ENCODE measurements around the gene PRR36. TPM values are rescaled to one million over a fixed set of nuclear protein-coding genes. Genes with fewer than 3 reads are reported as not detected.

The PRR36 gene
- total and polyA plus RNA-seq, 7 donors, result under 0.01 to 0.23 TPM; not detected in 5

- H3K9me3 ChIP-seq, result no peaks in the 10 kb centered on the region
- H3K4me1 ChIP-seq, result peaks cover 0 to 45% (median 43%) of the 10 kb centered on the region in 4 donors
- 92% methylated on average over 11 of the region's 11 CpGs for WGBS, 2 donors
- H3K4me3 ChIP-seq, result no peak overlapping the region
- peaks cover 29 to 59% (median 42%) of the 10 kb centered on the region in 4 donors for H3K36me3 ChIP-seq
- no peak for DNase-seq
- H3K27ac ChIP-seq, result no peak overlapping the region
- intact Hi-C loops (cut with DNase I), result no loop called here
- TF ChIP-seq POLR2A (IDR thresholded peaks at IDR 0.05) (no peak), POLR2AphosphoS5 (IDR thresholded peaks at IDR 0.05) (no peak), CTCF (IDR thresholded peaks at IDR 0.05) (no peak), EP300 (IDR thresholded peaks at IDR 0.05) (no peak)
- H3K27me3 ChIP-seq, result no peaks in the 10 kb centered on the region
These were observed 33.4 kb upstream of the PRR36 start for GRCh38 chr19:7907544-7907943.

- WGBS, 2 donors, result 94 to 96% methylated on average over 19 of the region's 19 CpGs
- Histone ChIP-seq H3K4me3 (no peak overlapping the region), H3K27me3 (no peaks in the 10 kb centered on the region), H3K4me1 (peaks cover 0 to 47% (median 44%) of the 10 kb centered on the region in 4 donors), H3K27ac (no peak overlapping the region), H3K36me3 (peaks cover 25 to 55% (median 38%) of the 10 kb centered on the region in 4 donors), H3K9me3 (no peaks in the 10 kb centered on the region)
- TF ChIP-seq EP300 (IDR thresholded peaks at IDR 0.05) (no peak), POLR2A (IDR thresholded peaks at IDR 0.05) (no peak), CTCF (IDR thresholded peaks at IDR 0.05) (no peak), POLR2AphosphoS5 (IDR thresholded peaks at IDR 0.05) (no peak)
- no peak for DNase-seq
- intact Hi-C loops (cut with DNase I), result no loop called here
These were observed 32.9 kb upstream of the PRR36 start for GRCh38 chr19:7907122-7907521.

DNA sequence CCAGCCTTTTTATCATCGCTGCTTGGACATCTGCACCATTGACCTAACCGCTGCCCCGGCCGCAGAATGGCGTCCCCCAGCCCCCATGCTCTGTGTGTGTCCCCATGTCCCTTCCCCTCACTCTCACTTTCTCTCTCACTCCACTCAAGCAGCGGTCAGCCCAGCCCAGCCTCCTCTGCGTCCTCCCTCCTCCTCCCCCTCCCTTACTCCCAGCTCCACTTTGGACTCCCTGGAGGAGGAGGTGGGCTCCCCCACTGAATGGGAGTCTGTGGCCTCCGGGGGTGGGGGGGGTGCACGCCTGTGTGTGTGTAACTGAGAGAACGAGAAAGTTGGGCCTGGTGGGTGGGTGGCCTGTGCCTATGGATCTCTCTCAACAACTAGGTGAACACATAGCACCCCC lies 31.7 kb upstream of the PRR36 start:
- Histone ChIP-seq H3K27me3 (no peaks in the 10 kb centered on the region), H3K36me3 (peaks cover 12 to 42% (median 25%) of the 10 kb centered on the region in 4 donors), H3K4me1 (peaks cover 0 to 47% (median 44%) of the 10 kb centered on the region in 4 donors), H3K4me3 (no peak overlapping the region), H3K9me3 (no peaks in the 10 kb centered on the region), H3K27ac (no peak overlapping the region)
- DNase-seq, result no peak
- intact Hi-C loops (cut with DNase I), result loop anchor here (2.0 kb wide), 1 partner anchor 15 kb away; the partner anchor contains the start of gene SNAPC2
- 87 to 92% methylated on average over 10 of the region's 10 CpGs for WGBS, 2 donors
- TF ChIP-seq POLR2AphosphoS5 (IDR thresholded peaks at IDR 0.05) (no peak), EP300 (IDR thresholded peaks at IDR 0.05) (no peak), POLR2A (IDR thresholded peaks at IDR 0.05) (no peak), CTCF (IDR thresholded peaks at IDR 0.05) (no peak)

DNA sequence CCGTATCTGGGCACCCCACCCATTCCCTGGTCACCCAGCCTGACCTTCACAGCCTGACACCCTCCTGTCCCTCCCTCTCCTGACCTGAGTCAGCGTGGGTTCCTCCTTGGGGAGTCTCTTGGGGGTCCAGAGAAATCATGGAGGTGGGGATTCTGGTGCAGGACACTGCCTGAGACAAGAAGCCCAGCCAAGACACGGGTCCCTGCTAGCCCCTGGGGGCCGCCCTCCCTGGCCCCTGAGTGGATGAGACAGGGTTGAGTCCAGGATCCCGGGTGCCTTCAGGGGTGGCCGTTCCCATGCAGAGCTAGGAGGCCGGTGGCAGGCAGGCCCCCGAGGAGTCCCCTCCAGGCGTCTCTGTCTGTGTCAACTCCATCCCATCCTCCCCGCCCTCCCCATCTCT lies 31.1 kb upstream of the PRR36 start:
- TF ChIP-seq POLR2AphosphoS5 (IDR thresholded peaks at IDR 0.05) (no peak), EP300 (IDR thresholded peaks at IDR 0.05) (no peak), CTCF (IDR thresholded peaks at IDR 0.05) (no peak), POLR2A (IDR thresholded peaks at IDR 0.05) (no peak)
- Histone ChIP-seq H3K27ac (no peak overlapping the region), H3K36me3 (peaks cover 6 to 36% (median 19%) of the 10 kb centered on the region in 4 donors), H3K4me1 (peaks cover 0 to 47% (median 44%) of the 10 kb centered on the region in 4 donors), H3K27me3 (no peaks in the 10 kb centered on the region), H3K4me3 (peak overlapping the region in 2 of 4 donors; percentile 96 to 99), H3K9me3 (no peaks in the 10 kb centered on the region)
- intact Hi-C loops (cut with DNase I), result loop anchor here (2.0 kb wide), 1 partner anchor 16 kb away; the partner anchor contains the start of gene SNAPC2
- 71 to 84% methylated on average over 10 of the region's 10 CpGs for WGBS, 2 donors
- no peak for DNase-seq

Data from sigmoid colon (tissue), 7 donors.